Smooth muscle cell of the brain vasculature (primary cell): Measurements from ENCODE around the gene GALNT14.

Experiments
- DNase-seq: peaks from one replicate; pipeline ENCODE4 v3.0.0-alpha.2; 2012; ENCODE audit warnings: low read depth, low spot score

Gene GALNT14

DNA sequence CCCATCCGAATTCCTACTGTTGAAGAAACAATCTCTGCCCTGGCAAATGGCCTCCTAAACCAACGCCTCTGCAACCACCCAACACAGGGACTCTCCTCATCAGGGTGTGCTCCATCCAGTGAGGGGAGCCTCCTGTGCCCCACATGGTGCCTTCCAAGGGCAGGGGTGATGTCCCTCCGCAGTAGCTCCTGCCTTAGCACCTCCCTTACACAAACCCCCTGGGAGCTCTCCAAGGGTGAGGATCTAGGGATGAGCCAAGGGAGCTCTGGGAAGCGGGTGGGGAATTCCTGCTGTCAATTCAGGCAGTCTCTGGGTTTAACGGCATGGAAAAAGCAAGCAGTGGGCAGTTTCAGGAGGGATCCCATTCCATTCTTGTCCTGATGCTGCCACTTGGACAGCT, 3.8 kb downstream of the GALNT14 start:
- DNase-seq = no peak

GRCh38 chr2:31132786-31133185, 5.5 kb downstream of the GALNT14 start:
- DNase-seq = no peak

- DNase-seq = no peak
Observed at GRCh38 chr2:31131871-31132270, 6.4 kb downstream of the GALNT14 start.

DNA sequence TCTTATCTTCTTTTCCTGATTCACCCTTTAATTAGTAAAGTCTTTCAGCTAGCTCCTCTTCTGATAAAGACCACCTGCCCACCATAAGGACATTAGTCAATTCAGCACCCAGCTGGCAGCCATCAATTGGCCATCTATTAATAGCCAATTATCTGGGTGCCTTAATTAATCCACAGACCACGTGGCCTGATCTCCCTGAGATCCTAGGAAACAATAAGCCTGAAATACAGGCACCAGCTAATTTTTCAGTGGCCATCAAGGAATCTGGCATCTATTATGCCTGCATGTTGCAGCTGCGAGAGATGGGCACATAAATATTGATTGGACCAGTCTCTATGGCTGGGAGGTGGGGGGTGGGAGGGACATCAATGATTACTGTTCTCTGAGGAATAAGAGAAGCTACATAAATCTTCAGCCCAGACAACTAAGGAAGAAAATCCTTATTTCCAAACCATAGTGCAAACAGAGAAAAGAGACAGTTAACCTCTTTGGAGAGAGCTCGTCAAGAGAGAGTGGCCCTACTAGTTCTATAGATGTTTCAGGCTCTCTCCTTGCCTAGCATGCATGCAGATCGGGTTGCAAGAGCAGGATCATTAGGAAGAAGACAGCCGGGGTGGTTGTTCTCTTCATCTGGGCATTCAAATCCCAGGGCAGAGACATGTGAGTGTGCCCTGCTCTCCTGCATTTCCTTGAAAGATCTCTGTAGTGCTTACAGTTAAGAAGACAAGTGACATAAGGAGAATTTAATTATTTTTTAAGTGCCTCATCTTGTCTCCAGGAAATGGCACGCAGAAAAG, 8.7 kb downstream of the GALNT14 start:
- no peak for DNase-seq

DNA sequence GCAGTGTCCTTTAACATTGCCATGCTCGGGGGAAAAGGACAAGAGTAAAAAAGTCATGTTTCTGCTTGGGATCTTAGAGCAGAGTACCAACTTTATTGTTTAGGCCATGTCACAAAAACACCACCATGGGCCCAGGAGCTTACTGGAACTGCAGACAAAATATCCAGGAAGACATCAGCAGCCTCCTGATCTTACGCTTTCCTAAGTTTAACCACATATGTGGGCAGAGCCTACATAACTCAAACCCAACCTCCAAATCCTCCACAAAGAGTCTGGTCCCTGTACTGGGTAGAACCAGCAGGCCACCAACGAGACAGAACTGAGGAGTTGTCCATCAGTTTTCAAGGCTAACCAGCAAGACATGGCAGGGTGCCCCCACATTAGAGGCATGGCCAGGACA, 10.3 kb downstream of the GALNT14 start:
- no peak for DNase-seq

- no peak for DNase-seq
Observed at GRCh38 chr2:31125918-31126695, 12.1 kb downstream of the GALNT14 start.

GRCh38 chr2:31124904-31125303, 13.3 kb downstream of the GALNT14 start:
- DNase-seq = no peak

- no peak for DNase-seq
Observed at GRCh38 chr2:31122133-31122532, 16.1 kb downstream of the GALNT14 start.

GRCh38 chr2:31113765-31114164, 24.5 kb downstream of the GALNT14 start:
- DNase-seq = no peak

DNA sequence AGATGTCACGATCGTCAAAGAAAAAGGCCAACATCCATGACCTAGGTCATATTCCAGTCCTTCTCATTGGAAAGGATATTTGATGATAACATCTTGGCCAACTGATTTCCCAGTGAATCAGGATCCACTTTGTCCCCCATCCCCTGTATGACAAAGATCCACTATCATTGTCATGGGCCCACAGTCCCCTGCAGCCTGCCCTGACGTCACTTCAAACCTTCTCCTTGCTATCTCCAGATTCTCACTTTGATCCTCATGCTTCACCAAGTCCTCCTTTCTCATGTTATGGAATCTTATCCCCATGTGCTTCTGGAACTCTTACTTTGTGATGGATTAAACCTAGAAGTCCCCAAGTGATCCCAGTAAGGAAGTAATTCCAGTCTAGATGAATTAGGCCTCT, 25.7 kb downstream of the GALNT14 start:
- DNase-seq = no peak

- DNase-seq = no peak
Observed at GRCh38 chr2:31110998-31111397, 27.2 kb downstream of the GALNT14 start.

GRCh38 chr2:31110431-31110830, 27.8 kb downstream of the GALNT14 start:
- DNase-seq = no peak

DNA sequence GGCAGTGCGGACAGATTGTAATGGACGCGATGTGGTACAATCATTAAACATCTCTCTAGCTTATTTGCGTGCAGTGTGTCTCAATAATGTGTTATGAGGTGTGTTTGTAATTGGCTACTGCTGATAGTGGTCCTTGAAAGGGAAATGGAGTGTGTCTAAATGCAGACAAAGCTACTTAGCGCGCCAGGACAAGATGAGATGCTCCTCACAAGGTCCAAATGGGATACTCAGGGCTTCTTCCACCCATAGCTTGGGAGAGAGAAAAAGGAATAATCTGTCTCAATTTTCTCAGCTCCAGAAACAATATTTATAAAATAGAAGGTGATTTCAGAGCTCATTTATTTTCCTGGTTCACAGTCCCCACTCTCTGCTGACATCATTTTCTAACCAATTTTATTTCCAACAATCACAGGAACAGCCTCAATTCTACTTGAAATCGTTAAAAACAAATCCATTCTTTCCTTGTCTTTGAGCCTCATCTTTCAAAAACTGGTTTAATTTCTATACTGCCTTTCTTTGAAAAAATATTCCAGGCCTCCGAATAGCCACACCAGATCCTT, 28.5 kb downstream of the GALNT14 start:
- no peak for DNase-seq

- DNase-seq = no peak
Observed at GRCh38 chr2:31108561-31109286, 29.5 kb downstream of the GALNT14 start.

- DNase-seq = no peak
Observed at GRCh38 chr2:31107591-31108300, 30.5 kb downstream of the GALNT14 start.

DNA sequence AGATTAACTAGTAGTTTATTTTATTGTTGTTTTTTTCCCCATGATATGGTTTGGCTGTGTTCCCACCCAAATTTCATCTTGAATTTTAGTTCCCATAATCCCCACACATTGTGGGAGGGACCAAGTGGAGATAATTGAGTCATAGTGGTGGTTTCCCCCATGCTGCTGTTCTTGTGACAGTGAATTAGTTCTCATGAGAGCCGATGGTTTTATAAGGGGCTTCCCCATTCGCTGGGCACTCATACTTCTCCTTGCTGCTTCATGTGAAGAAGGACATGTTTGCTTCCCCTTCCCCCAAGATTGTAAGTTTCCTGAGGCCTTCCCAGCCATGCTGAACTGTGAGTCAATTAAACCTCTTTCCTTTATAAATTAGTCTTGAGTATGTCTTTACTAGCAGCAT, 36.5 kb downstream of the GALNT14 start:
- DNase-seq = no peak

DNA sequence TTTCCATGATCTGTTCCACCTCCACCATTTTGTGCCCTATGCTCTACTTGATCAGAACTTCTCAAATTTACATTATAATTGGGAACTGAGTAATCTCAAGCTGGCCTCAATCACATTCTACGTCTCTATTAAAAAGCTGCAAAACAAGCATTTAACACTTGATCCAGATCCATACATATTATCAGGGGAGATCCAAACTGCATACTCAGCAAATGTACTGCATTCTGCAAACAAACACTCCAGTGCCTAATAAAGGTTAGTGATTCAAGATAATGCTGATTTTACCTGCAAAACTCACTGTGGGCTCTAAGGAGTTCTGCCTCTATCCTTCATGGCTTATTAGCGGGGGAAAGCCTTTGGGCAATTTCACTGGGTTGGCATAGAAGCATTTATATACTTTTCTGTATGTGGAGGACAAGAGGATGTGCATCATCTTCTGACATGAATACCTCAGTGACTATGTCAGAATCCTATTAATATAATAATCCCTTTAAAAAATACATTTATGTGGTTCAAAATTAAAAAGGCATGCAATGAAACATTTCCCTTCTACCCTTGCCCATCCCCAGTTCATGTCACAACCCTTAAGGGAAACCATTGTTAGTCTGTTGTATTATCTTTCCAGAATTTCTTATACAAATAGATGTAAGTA, 40.2 kb downstream of the GALNT14 start:
- DNase-seq = no peak

GRCh38 chr2:31090188-31090587, 48.1 kb downstream of the GALNT14 start:
- DNase-seq = no peak

- no peak for DNase-seq
Observed at GRCh38 chr2:31089645-31090044, 48.6 kb downstream of the GALNT14 start.

DNA sequence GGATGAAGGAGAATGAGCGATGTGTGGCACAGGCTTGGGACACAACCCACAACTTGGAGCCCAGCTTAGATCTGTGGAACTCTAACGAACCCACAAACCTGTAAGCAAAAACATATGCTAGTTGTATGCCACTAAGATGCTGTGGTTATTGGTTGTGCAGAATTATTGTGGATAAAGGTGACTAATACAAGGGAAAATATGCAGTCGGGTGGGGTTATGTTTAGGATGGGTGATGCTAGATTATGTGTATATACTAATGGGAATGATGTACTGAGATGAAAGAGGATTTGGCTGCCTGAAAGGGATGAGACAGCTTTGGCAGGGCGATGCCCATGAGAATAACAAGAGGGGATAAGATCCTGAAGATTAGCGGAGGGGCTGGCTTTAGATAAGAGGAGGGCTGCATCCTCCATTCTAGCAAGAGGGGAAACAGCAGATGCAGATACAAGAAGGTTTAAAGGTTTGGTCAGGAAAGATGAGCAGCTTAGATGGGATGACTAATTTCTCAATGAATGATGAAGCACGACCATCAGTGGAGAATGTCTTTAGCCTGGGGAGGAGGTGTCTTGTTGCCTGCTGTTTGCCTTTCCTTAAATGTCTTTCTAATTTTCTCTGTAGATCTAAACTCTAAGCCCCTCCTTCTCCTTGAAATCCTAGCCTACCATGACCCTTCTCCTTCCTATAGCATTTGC, 49.6 kb downstream of the GALNT14 start:
- no peak for DNase-seq
